Medulla oblongata (tissue), 1 donor: Measurements from ENCODE around the gene AGPAT3.
A peak's percentile ranks its signal among the peaks of the same experiment; 100 is the strongest.

Experiments
- DNase-seq: peaks from one replicate; pipeline ENCODE4 v3.0.0-alpha.2; 2015; ENCODE audit errors: extremely low spot score

AGPAT3 gene

GRCh38 chr21:43937051-43937832 is 72.2 kb downstream of the AGPAT3 start:
- no peak for DNase-seq

DNA sequence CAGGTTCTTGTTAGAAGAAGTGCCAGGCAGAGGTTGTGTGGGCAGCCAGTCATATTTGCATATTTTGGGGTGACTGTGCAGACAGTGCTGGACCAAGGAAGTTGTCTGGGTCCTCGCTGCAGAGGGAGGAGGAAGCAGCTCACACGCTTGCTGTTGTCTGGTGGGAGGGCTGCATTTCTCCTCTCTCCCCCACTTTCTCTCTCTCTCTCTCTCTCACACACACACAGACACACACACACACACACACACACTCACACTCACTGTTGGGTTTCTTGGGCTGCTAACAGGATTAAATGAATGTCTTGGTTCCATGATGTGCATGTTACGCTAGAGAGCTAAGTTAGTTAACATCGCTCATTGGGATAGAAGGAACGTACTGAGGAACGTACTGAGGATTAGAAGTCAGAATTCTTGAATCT is 72.9 kb downstream of the AGPAT3 start:
- DNase-seq, result no peak

- DNase-seq, result peak; percentile 85
These were observed 73.9 kb downstream of the AGPAT3 start for GRCh38 chr21:43938751-43939442.

- DNase-seq, result no peak
These were observed 74.7 kb downstream of the AGPAT3 start for GRCh38 chr21:43939443-43940328.

DNA sequence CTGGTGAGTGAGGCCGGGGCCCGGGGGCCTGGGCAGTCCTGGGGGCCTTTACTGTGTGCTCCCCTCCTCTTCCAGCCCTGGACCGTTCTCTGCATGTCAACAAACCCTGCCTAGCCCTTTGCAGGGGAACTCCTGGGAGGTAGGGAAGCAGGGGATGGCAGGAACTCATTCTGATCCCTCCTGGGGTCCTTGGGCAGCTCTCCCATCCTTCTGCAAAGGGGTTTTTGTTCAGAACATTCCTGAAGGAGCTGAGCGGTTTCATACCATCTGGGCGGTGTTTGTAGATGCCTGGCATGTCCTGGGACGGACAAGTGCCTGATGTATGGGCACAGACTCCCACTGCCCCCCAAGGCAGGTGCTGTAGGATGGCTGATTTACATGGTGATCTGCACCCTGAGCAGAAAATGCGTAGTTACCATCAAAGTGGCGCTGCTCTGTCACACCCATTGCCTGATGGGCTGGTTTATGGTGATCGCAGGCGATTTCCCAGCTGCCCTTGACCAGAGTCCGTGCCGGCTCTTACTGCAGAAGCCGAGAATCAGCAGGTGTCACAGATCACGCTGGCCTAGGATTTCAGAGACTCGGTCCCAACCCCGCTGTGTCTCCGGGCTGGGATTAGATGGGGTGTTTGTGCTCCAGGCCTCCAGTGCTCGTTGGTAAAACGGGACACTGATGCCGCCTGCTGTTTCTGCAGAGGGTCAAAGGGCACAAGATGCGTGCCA is 75.5 kb downstream of the AGPAT3 start:
- DNase-seq, result no peak

- no peak for DNase-seq
These were observed 77.2 kb downstream of the AGPAT3 start for GRCh38 chr21:43942201-43942600.

DNA sequence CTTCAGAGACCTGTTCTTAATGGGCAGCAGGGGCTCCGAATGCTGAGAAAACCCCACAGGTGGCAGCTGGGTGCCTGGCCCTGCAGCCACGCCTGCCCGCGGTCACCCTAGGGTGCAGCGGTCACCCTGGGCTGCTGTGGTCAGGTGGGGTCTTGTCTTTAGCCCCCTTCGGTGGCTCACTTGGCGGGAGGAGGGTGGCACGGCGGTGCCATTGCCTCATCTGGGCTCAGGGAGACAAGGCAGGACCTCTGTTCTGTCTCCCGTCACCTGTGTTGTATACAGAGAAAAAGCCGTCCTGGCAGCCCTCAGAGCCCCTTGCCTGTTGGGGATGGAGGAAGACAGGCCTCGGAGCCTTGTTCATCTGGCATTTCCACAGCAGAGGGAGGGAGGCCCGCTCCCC is 77.6 kb downstream of the AGPAT3 start:
- DNase-seq, result no peak

- DNase-seq, result no peak
These were observed 78.6 kb downstream of the AGPAT3 start for GRCh38 chr21:43943512-43944077.

GRCh38 chr21:43944078-43944633 is 79.1 kb downstream of the AGPAT3 start:
- DNase-seq, result no peak

DNA sequence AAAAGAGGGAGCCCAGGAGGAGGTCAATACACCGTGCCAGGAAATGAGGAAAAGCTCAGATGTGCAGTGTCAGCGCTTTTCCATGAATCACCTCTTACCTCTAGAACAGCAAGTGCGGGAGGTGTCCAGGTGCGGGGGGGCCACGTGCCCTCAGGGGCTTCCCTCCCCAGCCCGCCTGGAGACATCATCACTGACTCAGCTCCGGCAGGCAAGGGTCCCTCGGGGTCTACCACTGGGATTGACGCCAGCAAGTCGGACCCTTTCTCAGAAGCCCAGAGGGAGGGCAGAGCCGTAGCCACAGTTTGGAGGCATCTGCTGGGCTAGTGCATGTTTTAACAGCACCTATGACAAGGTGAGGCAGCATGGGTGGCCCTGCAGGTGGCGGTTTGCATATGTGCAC is 79.7 kb downstream of the AGPAT3 start:
- DNase-seq, result no peak

GRCh38 chr21:43948740-43949498 is 83.9 kb downstream of the AGPAT3 start:
- DNase-seq, result no peak

GRCh38 chr21:43949499-43950208 is 84.6 kb downstream of the AGPAT3 start:
- DNase-seq, result no peak

- no peak for DNase-seq
These were observed 85.5 kb downstream of the AGPAT3 start for GRCh38 chr21:43950481-43950880.

DNA sequence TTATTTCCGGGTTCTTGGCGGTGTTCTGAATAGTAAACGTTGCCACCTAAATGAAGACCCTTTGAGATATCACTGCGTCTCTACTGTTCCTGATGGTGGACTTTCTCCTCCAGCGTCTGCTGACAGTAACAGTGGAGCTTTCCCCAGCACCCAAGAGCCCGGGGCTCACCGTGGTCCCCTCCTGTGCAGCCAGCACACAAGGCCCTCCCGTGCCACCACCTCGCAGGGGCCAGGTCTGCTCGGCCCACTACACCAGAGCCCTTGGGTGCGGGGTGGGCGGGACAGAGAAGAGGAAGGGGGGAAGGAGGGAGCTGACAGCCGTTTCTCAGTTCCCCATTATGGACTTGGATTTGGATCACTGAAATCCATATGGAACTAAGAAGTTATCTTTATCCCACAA is 85.9 kb downstream of the AGPAT3 start:
- no peak for DNase-seq

- DNase-seq, result no peak
These were observed 87.1 kb downstream of the AGPAT3 start for GRCh38 chr21:43951911-43952703.

DNA sequence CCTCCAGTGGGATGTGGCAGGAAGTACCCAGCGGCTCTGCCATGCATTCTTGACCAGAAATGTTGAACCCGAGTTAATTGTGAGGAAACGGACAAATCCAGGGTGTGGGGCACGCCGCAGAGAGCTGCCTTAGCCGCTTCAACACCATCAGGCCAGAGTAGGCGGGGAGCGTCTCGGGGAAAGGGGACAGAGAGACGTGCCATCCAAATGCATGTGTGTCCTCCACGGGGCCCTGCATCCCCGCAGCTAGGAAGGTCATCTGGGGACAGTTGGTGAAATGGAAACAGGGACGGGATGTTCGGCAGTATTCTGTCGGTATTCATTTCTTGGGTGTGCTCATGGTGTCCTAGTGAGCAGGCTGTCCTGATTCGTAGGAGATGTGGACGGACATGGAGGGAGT is 88.0 kb downstream of the AGPAT3 start:
- DNase-seq, result no peak

GRCh38 chr21:43954042-43954441 is 89.0 kb downstream of the AGPAT3 start:
- DNase-seq, result no peak

GRCh38 chr21:43954896-43955295 is 89.9 kb downstream of the AGPAT3 start:
- DNase-seq, result no peak
